H9 (cell line): ENCODE results near the gene VWA5B1. TPM values are rescaled to one million over a fixed set of nuclear protein-coding genes. Genes with fewer than 3 reads are reported as not detected.

Experiments used
- DNase-seq: peaks from one replicate; pipeline ENCODE4 v3.0.0-alpha.2; 2017
- H2AFZ ChIP-seq: one replicate; pipeline ENCODE4 v1.6.1; 2013; ENCODE audit warnings: mild to moderate bottlenecking, low read length, control low read depth, moderate library complexity
- H2AK5ac ChIP-seq: 2 replicates; pipeline ENCODE4 v1.6.1; 2013; ENCODE audit warnings: low read length, control low read depth, mixed read lengths; ENCODE audit not compliant: insufficient read length
- H2BK120ac ChIP-seq: one replicate; pipeline ENCODE4 v1.6.1; 2013; ENCODE audit warnings: low read depth, mild to moderate bottlenecking, low read length, control low read depth, inconsistent platforms; ENCODE audit not compliant: poor library complexity, severe bottlenecking
- H2BK12ac ChIP-seq: 2 replicates; pipeline ENCODE4 v1.6.1; 2013; ENCODE audit warnings: low read length, control low read depth, mixed read lengths, low read depth; ENCODE audit not compliant: insufficient read length
- H2BK15ac ChIP-seq: 2 replicates; pipeline ENCODE4 v1.6.1; 2013; ENCODE audit warnings: low read depth, low read length, control low read depth
- H2BK20ac ChIP-seq: one replicate; pipeline ENCODE4 v1.6.1; 2013; ENCODE audit warnings: low read depth, mild to moderate bottlenecking, low read length, control low read depth, inconsistent platforms; ENCODE audit not compliant: poor library complexity, severe bottlenecking
- H2BK5ac ChIP-seq: 2 replicates; pipeline ENCODE4 v1.6.1; 2013; ENCODE audit warnings: low read length, control low read depth, mixed read lengths; ENCODE audit not compliant: insufficient read length
- H3K14ac ChIP-seq: 2 replicates; pipeline ENCODE4 v1.6.1; 2013; ENCODE audit warnings: low read length, control low read depth; ENCODE audit not compliant: insufficient read depth
- H3K18ac ChIP-seq: 2 replicates; pipeline ENCODE4 v1.6.1; 2013; ENCODE audit warnings: low read depth, mild to moderate bottlenecking, mixed read lengths, low read length, control low read depth; ENCODE audit not compliant: insufficient read length
- H3K23ac ChIP-seq: 2 replicates; pipeline ENCODE4 v1.6.1; 2013; ENCODE audit warnings: low read length, control low read depth, mixed read lengths, low read depth; ENCODE audit not compliant: insufficient read length
- H3K23me2 ChIP-seq: 2 replicates; pipeline ENCODE4 v1.6.1; 2013; ENCODE audit warnings: low read depth, mild to moderate bottlenecking, mixed read lengths, low read length, control low read depth; ENCODE audit not compliant: insufficient read length, poor library complexity, severe bottlenecking
- H3K27ac ChIP-seq: 2 replicates; pipeline ENCODE4 v1.5.1; 2013; ENCODE audit warnings: low read length, control low read depth, mixed read lengths, low read depth; ENCODE audit not compliant: insufficient read length
- H3K27me3 ChIP-seq: 2 replicates; pipeline ENCODE4 v1.6.1; 2013; ENCODE audit warnings: low read length, control low read depth, inconsistent platforms; ENCODE audit not compliant: insufficient read depth
- H3K4ac ChIP-seq: 2 replicates; pipeline ENCODE4 v1.6.1; 2013; ENCODE audit warnings: low read depth, mild to moderate bottlenecking, control low read depth, inconsistent platforms, low read length, moderate library complexity
- H3K4me1 ChIP-seq: 2 replicates; pipeline ENCODE4 v1.6.1; 2013; ENCODE audit warnings: low read length, control low read depth, inconsistent platforms; ENCODE audit not compliant: insufficient read depth
- H3K4me2 ChIP-seq: 2 replicates; pipeline ENCODE4 v1.6.1; 2013; ENCODE audit warnings: low read length, control low read depth, mixed read lengths; ENCODE audit not compliant: insufficient read length, insufficient read depth
- H3K56ac ChIP-seq: 2 replicates; pipeline ENCODE4 v1.6.1; 2013; ENCODE audit warnings: low read depth, mild to moderate bottlenecking, mixed read lengths, low read length, control low read depth; ENCODE audit not compliant: insufficient read length
- H3K79me1 ChIP-seq: 2 replicates; pipeline ENCODE4 v1.6.1; 2013; ENCODE audit warnings: low read depth, mild to moderate bottlenecking, moderate library complexity, low read length, control low read depth, inconsistent platforms; ENCODE audit not compliant: insufficient read depth, poor library complexity, severe bottlenecking
- H3K79me2 ChIP-seq: 2 replicates; pipeline ENCODE4 v1.6.1; 2013; ENCODE audit warnings: low read length, control low read depth, inconsistent platforms; ENCODE audit not compliant: insufficient read depth
- H3K9ac ChIP-seq: 2 replicates; pipeline ENCODE4 v1.6.1; 2013; ENCODE audit warnings: low read length, control low read depth, mixed read lengths; ENCODE audit not compliant: insufficient read length; ENCODE audit errors: extremely low read depth
- H3K9me3 ChIP-seq: one replicate; pipeline ENCODE4 v1.6.1; 2013; ENCODE audit warnings: low read depth, low read length, inconsistent platforms; ENCODE audit not compliant: control insufficient read depth
- H3T11ph ChIP-seq: one replicate; pipeline ENCODE4 v1.6.1; 2013; ENCODE audit warnings: mild to moderate bottlenecking, low read length, control low read depth, inconsistent platforms
- H4K20me1 ChIP-seq: one replicate; pipeline ENCODE4 v1.6.1; 2013; ENCODE audit not compliant: control insufficient read depth, insufficient read length, insufficient read depth
- H4K5ac ChIP-seq: 2 replicates; pipeline ENCODE4 v1.6.1; 2013; ENCODE audit warnings: low read depth, mild to moderate bottlenecking, mixed read lengths, low read length, control low read depth; ENCODE audit not compliant: insufficient read length
- H4K8ac ChIP-seq: replicated peaks from 2 replicates; pipeline ENCODE4 v1.6.1; 2013; ENCODE audit warnings: low read length, control low read depth, mixed read lengths, low read depth; ENCODE audit not compliant: insufficient read length
- H4K91ac ChIP-seq: 2 replicates; pipeline ENCODE4 v1.6.1; 2013; ENCODE audit warnings: low read depth, mild to moderate bottlenecking, moderate library complexity, mixed read lengths, low read length, control low read depth; ENCODE audit not compliant: insufficient read length
- H3K27ac Mint-ChIP-seq, 3 experiments: 2 replicates in 2 of 3; 3 replicates in 1 of 3; pipeline ENCODE4 v1.8.0; 2020 to 2021; ENCODE audit warnings: mixed read lengths in 3 of 3, mild to moderate bottlenecking in 1 of 3, moderate library complexity in 1 of 3
- H3K27me3 Mint-ChIP-seq: 2 replicates; pipeline ENCODE4 v1.8.0; 2021; ENCODE audit warnings: low read depth, mild to moderate bottlenecking, moderate library complexity, mixed read lengths
- H3K36me3 Mint-ChIP-seq, 3 experiments: 2 replicates in 2 of 3; 3 replicates in 1 of 3; pipeline ENCODE4 v1.8.0; 2020 to 2021; ENCODE audit warnings: low read depth in 3 of 3, mixed read lengths in 3 of 3; ENCODE audit not compliant: insufficient read depth in 1 of 3
- H3K4me1 Mint-ChIP-seq, 2 experiments: 2 replicates each; pipeline ENCODE4 v1.8.0; 2020; ENCODE audit warnings: mixed read lengths in 2 of 2
- H3K4me3 Mint-ChIP-seq, 2 experiments: 2 replicates in 1 of 2; 3 replicates in 1 of 2; pipeline ENCODE4 v1.8.0; 2020 to 2021; ENCODE audit warnings: mild to moderate bottlenecking in 2 of 2, mixed read lengths in 2 of 2, moderate library complexity in 1 of 2
- H3K9me3 Mint-ChIP-seq, 2 experiments: 2 replicates in 1 of 2; 3 replicates in 1 of 2; pipeline ENCODE4 v1.8.0; 2020; ENCODE audit warnings: mild to moderate bottlenecking in 2 of 2, mixed read lengths in 2 of 2, moderate library complexity in 1 of 2
- CTCF ChIP-seq: fragments of 200-600 bp; sonication (generic); conservative IDR thresholded peaks from 3 replicates; pipeline ENCODE4 v1.8.0; 2021; ENCODE audit warnings: antibody characterized with exemption, mild to moderate bottlenecking
- WGBS: extraction: QIAGEN DNeasy Blood & Tissue Kit; methylation state at CpG from one replicate; pipeline ENCODE4 v1.1.7; 2013; ENCODE audit warnings: missing lambda C conversion rate, low lambda C conversion rate, mixed read lengths; ENCODE audit not compliant: insufficient read length; ENCODE audit errors: extremely low coverage; 5-methylcytosine and 5-hydroxymethylcytosine counted together
- total RNA-seq: library from RNA; stranded (reverse); gene quantifications from 2 replicates; pipeline ENCODE4 v1.2.1, GENCODE V29; 2021

Gene VWA5B1
- total RNA-seq, 1 experiment from 2014 or later = not detected

DNA sequence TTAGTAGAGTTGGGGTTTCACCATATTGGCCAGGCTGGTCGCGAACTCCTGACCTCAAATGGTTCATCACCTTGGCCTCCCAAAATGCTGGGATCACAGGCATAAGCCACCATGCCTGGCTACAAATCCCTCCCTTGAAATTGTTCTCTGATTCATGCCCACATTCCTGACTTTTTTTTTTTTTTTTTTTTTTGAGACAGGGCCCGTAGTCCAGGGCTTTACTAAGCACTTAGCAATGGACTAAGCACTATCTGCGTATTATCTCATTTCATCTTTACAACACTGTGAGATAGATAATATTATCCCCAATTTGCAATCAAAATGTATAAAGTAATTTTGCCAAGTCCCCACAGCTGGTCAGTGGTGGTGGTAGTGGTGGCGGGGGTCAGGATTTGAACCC, 58.9 kb downstream of the VWA5B1 start:
- Mint-ChIP-seq H3K27ac (no peak overlapping the region), H3K27me3 (peaks cover 21% of the 10 kb centered on the region), H3K36me3 (no peaks in the 10 kb centered on the region), H3K4me3 (no peak overlapping the region), H3K4me1 (peaks cover 3 to 7% of the 10 kb centered on the region in 2 experiments; a peak in 2 of 4 replicates), H3K9me3 (peaks cover 0 to 5% of the 10 kb centered on the region in 2 experiments; a peak in 4 of 5 replicates)
- Histone ChIP-seq H3K9ac (no peak overlapping the region), H3K9me3 (no peaks in the 10 kb centered on the region), H3K27me3 (no peaks in the 10 kb centered on the region), H3K56ac (no peak overlapping the region), H4K91ac (no peak overlapping the region), H3K79me2 (no peaks in the 10 kb centered on the region), H4K8ac (no peak overlapping the region), H4K20me1 (no peaks in the 10 kb centered on the region), H2BK5ac (no peak overlapping the region), H3K23me2 (no peaks in the 10 kb centered on the region), H2BK20ac (no peak overlapping the region), H4K5ac (no peak overlapping the region), H2AK5ac (no peak overlapping the region), H2BK12ac (no peak overlapping the region), H2BK15ac (no peak overlapping the region), H3K14ac (no peak overlapping the region), H3T11ph (no peak overlapping the region), H3K4me1 (no peaks in the 10 kb centered on the region), H2AFZ (no peak overlapping the region), H3K23ac (no peak overlapping the region), H3K79me1 (no peaks in the 10 kb centered on the region), H3K27ac (no peak overlapping the region), H3K18ac (no peak overlapping the region), H3K4ac (no peak overlapping the region), H3K4me2 (no peak overlapping the region), H2BK120ac (no peak overlapping the region)
- no peak for TF ChIP-seq CTCF
- DNase-seq = no peak
- WGBS = no CpG with 5 or more reads among the region's 5 CpGs
